B cell (primary cell): ENCODE measurements around the gene PLIN5. TPM values are rescaled to one million over a fixed set of nuclear protein-coding genes. Genes with fewer than 3 reads are reported as not detected.

ENCODE experiments used
- ATAC-seq: fragments of 200-7000 bp; cut with Tn5 transposase; one replicate; pipeline ENCODE4 v1.10.0; 2021; ENCODE audit warnings: low read depth, mild to moderate bottlenecking, moderate number of reproducible peaks, moderate library complexity
- CTCF ChIA-PET: fragments of 350-600 bp; sonication (Branson Sonifier 250); formaldehyde crosslinking; loops from one replicate; lab custom pipeline; 2021; ENCODE audit warnings: antibody characterized with exemption, inconsistent platforms; lab: Charles Lee
- POLR2A ChIA-PET: fragments of 350-600 bp; sonication (Branson Sonifier 250); formaldehyde crosslinking; loops from one replicate; lab custom pipeline; 2021; ENCODE audit warnings: antibody characterized with exemption; lab: Charles Lee
- DNase-seq: peaks from one replicate; pipeline ENCODE4 v3.0.0; 2013
- H2AFZ ChIP-seq: 2 replicates; pipeline ENCODE4 v1.6.1; 2012; ENCODE audit warnings: mild to moderate bottlenecking, low read depth, low read length; ENCODE audit not compliant: insufficient read depth, poor library complexity, severe bottlenecking
- H3K27ac ChIP-seq, 2 donors: 1 replicate in 1 of 2; 2 replicates in 1 of 2; pipeline ENCODE4 v1.5.1; 2012 to 2013; ENCODE audit warnings: low read length in 2 of 2, mild to moderate bottlenecking in 2 of 2, moderate library complexity in 1 of 2
- H3K27me3 ChIP-seq, 4 experiments: fragments of 200-600 bp in 1 of 4; sonication (generic) in 1 of 4; replicated peaks in 1 of 4; 1 replicate in 2 of 4; 2 replicates in 2 of 4; pipeline versions ENCODE4 v1.6.1 to v1.7.0; 2013 to 2016; ENCODE audit warnings: low read length in 3 of 4, mild to moderate bottlenecking in 2 of 4, mixed read lengths in 1 of 4, moderate library complexity in 1 of 4; ENCODE audit not compliant: insufficient read depth in 4 of 4, control insufficient read depth in 3 of 4; ENCODE audit errors: control extremely low read depth in 1 of 4
- H3K36me3 ChIP-seq, 2 experiments: replicated peaks in 1 of 2; 1 replicate in 1 of 2; 2 replicates in 1 of 2; pipeline versions ENCODE4 v1.6.1 to v1.7.1; 2013; ENCODE audit warnings: low read length in 1 of 2; ENCODE audit not compliant: insufficient read depth in 2 of 2, control insufficient read depth in 1 of 2; ENCODE audit errors: control extremely low read depth in 1 of 2, extremely low read depth in 1 of 2
- H3K4me1 ChIP-seq, 2 donors: fragments of 200-600 bp in 1 of 2; sonication (generic) in 1 of 2; 1 replicate in 1 of 2; 2 replicates in 1 of 2; pipeline versions ENCODE4 v1.5.1 to v1.6.1; 2013 to 2017; ENCODE audit warnings: low read length in 2 of 2; ENCODE audit not compliant: control insufficient read depth in 2 of 2, insufficient read depth in 2 of 2
- H3K4me2 ChIP-seq: replicated peaks from 2 replicates; pipeline ENCODE3; 2012; ENCODE audit warnings: mild to moderate bottlenecking, low read depth, low read length; ENCODE audit not compliant: poor library complexity, severe bottlenecking
- H3K4me3 ChIP-seq, 5 experiments: fragments of 200-600 bp in 1 of 5; sonication (generic) in 1 of 5; 1 replicate in 3 of 5; 2 replicates in 2 of 5; pipeline versions ENCODE4 v1.5.1 to v1.7.0; 2011 to 2016; ENCODE audit warnings: low read length in 4 of 5, mild to moderate bottlenecking in 4 of 5, low read depth in 2 of 5, control low read depth in 1 of 5, moderate library complexity in 1 of 5; ENCODE audit not compliant: insufficient read depth in 1 of 5; ENCODE audit errors: control extremely low read depth in 1 of 5, extremely low read depth in 1 of 5
- H3K79me2 ChIP-seq: fragments of 200-600 bp; sonication (generic); one replicate; pipeline ENCODE4 v1.6.0; 2016; ENCODE audit warnings: low read length; ENCODE audit not compliant: control insufficient read depth, insufficient read depth
- H3K9ac ChIP-seq: fragments of 200-600 bp; sonication (generic); 2 replicates; pipeline ENCODE4 v1.6.1; 2017; ENCODE audit warnings: mild to moderate bottlenecking, low read length, moderate library complexity
- H3K9me3 ChIP-seq, 3 donors: one replicate each; pipeline versions ENCODE4 v1.6.1 to v1.7.1; 2013; ENCODE audit warnings: low read length in 2 of 3; ENCODE audit not compliant: control insufficient read depth in 2 of 3, insufficient read depth in 1 of 3; ENCODE audit errors: control extremely low read depth in 1 of 3
- H4K20me1 ChIP-seq: 2 replicates; pipeline ENCODE4 v1.6.0; 2012; ENCODE audit warnings: mild to moderate bottlenecking, low read length; ENCODE audit not compliant: insufficient read depth, control insufficient read depth, poor library complexity, severe bottlenecking
- H3K27ac Mint-ChIP-seq: one replicate; pipeline ENCODE4 v1.8.0; 2021; ENCODE audit warnings: mixed read lengths
- H3K27me3 Mint-ChIP-seq: one replicate; pipeline ENCODE4 v1.8.0; 2021; ENCODE audit warnings: mixed read lengths
- H3K4me1 Mint-ChIP-seq: one replicate; pipeline ENCODE4 v1.8.0; 2021; ENCODE audit warnings: mixed read lengths
- H3K4me3 Mint-ChIP-seq: one replicate; pipeline ENCODE4 v1.8.0; 2021; ENCODE audit warnings: mixed read lengths
- H3K9me3 Mint-ChIP-seq: one replicate; pipeline ENCODE4 v1.8.0; 2022; ENCODE audit warnings: mixed read lengths; ENCODE audit not compliant: insufficient read depth
- EZH2 ChIP-seq: IDR thresholded peaks from 2 replicates; pipeline ENCODE4 v1.6.1; 2012; ENCODE audit warnings: borderline replicate concordance, low read depth, mild to moderate bottlenecking, moderate library complexity, low read length; ENCODE audit not compliant: insufficient read depth, poor library complexity, severe bottlenecking
- WGBS: methylation state at CpG from one replicate; pipeline ENCODE4 v1.1.5; 2013; ENCODE audit warnings: missing lambda C conversion rate; ENCODE audit not compliant: insufficient coverage; 5-methylcytosine and 5-hydroxymethylcytosine counted together
- intact Hi-C: fragments of 100-400 bp; cut with micrococcal nuclease; formaldehyde crosslinking; loops from one replicate; pipeline ENCODE4 v1.10.0; 2022
- polyA plus RNA-seq: library from polyadenylated mRNA; depleted of rRNA; stranded (reverse); fragments of >200 nt; gene quantifications from 2 replicates; pipeline ENCODE4 v1.2.3, GENCODE V29; 2012
- total RNA-seq, 2 donors: library from RNA; stranded (reverse); fragments of 120-200 nt in 1 of 2; gene quantifications; 1 replicate in 1 of 2; 2 replicates in 1 of 2; pipeline versions ENCODE4 v1.2.3 to v1.2.4, GENCODE V29; 2013 to 2022
- TF ChIP-seq, protein P1 (sequence below): fragments of 200-600 bp; IDR thresholded peaks from one replicate; pipeline ENCODE4 v1.8.0; 2022; ENCODE audit warnings: antibody characterized with exemption, mild to moderate bottlenecking

PLIN5 gene
- total and polyA plus RNA-seq, 2 donors (not counting 1 experiment from before 2014, with no cell fraction given): 0.15 to 0.27 TPM

GRCh38 chr19:4473763-4474513, 61.1 kb downstream of the PLIN5 start:
- Histone ChIP-seq H3K36me3 (peaks cover 0 to 15% of the 10 kb centered on the region in 2 experiments), H3K4me1 (peaks cover 20 to 31% of the 10 kb centered on the region in 2 donors), H3K27ac (no peak overlapping the region), H3K4me2 (peak overlapping the region; percentile 99), H2AFZ (peak overlapping the region; percentile 36), H3K27me3 (no peaks in the 10 kb centered on the region), H3K9ac (no peak overlapping the region), H3K4me3 (peak overlapping the region in 3 of 5 experiments; percentile 11 to 23 (median 19)), H3K9me3 (no peaks in the 10 kb centered on the region), H3K79me2 (peaks cover 26% of the 10 kb centered on the region), H4K20me1 (peaks cover 20% of the 10 kb centered on the region)
- DNase-seq (no peak), ATAC-seq (no peak)
- intact Hi-C loops: loop anchor here (5.0 to 10.0 kb wide), 5 partner anchors 147 to 1151 kb away; partner anchors contain the start of genes DOHH, EEF2, FZR1 and PLIN3
- H3K4me1 Mint-ChIP-seq: peaks cover 22% of the 10 kb centered on the region
- H3K9me3 Mint-ChIP-seq: no peaks in the 10 kb centered on the region
- no peak for TF ChIP-seq EZH2
- TF ChIP-seq, protein P1, sequence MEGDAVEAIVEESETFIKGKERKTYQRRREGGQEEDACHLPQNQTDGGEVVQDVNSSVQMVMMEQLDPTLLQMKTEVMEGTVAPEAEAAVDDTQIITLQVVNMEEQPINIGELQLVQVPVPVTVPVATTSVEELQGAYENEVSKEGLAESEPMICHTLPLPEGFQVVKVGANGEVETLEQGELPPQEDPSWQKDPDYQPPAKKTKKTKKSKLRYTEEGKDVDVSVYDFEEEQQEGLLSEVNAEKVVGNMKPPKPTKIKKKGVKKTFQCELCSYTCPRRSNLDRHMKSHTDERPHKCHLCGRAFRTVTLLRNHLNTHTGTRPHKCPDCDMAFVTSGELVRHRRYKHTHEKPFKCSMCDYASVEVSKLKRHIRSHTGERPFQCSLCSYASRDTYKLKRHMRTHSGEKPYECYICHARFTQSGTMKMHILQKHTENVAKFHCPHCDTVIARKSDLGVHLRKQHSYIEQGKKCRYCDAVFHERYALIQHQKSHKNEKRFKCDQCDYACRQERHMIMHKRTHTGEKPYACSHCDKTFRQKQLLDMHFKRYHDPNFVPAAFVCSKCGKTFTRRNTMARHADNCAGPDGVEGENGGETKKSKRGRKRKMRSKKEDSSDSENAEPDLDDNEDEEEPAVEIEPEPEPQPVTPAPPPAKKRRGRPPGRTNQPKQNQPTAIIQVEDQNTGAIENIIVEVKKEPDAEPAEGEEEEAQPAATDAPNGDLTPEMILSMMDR: no peak
- WGBS: 32% methylated on average over 21 of the region's 23 CpGs
- H3K4me3 Mint-ChIP-seq: peak overlapping the region; percentile 73
- H3K27ac Mint-ChIP-seq: peak overlapping the region; percentile 50
- CTCF ChIA-PET: interaction anchor here (0.6 kb wide), 1 partner anchor 1525 kb away, joined by 3 read pairs; no protein-coding TSS in a partner anchor
- no peaks in the 10 kb centered on the region for H3K27me3 Mint-ChIP-seq
- POLR2A ChIA-PET: no interaction called here
